ENCODE results near the gene AOPEP.

AOPEP gene

GRCh38 chr9:94717761-94718160 is 8.7 kb upstream of the AOPEP start:
- no peak for DNase-seq (ENCODE audit: low spot score)

GRCh38 chr9:94718936-94719335 is 7.6 kb upstream of the AOPEP start:
- DNase-seq (ENCODE audit: low spot score): no peak

GRCh38 chr9:94719878-94720277 is 6.6 kb upstream of the AOPEP start:
- no peak for DNase-seq (ENCODE audit: low spot score)

DNA sequence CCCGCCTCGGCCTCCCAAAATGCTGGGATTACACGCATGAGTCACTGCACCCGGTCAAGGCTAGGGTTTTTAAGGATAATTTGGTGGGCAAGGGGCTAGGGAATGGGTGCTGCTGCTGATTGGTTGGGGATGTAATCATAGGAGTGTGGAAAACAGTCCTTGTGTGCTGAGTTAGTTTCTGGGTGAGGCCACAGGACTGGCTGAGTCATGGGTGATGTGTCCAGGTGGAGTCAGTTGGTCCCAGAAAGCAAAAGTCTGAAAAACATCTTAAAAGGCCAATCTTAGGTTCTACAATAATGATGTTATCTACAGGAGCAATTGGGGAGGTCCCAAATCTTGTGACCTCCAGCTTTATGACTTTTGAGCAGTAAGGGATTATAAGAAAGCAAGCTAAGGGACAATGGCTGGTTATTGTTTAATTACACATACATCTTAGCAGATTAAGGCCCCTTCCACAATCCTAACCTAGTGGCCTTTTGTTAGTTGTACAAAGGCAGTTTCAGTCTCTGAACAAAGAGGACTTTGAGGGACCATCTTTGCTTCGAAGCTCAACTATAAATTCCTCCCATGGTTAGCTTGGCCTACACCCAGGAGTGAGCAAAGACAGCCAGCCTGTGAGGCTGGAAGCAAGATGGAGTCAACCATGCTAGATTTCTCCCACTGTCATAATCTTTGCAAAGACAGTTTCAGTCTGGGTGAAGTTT is 5.5 kb upstream of the AOPEP start:
- DNase-seq (ENCODE audit: low spot score): no peak

GRCh38 chr9:94721754-94722153 is 4.7 kb upstream of the AOPEP start:
- DNase-seq (ENCODE audit: low spot score): no peak

GRCh38 chr9:94725293-94725692 is 1.2 kb upstream of the AOPEP start:
- no peak for DNase-seq (ENCODE audit: low spot score)

DNA sequence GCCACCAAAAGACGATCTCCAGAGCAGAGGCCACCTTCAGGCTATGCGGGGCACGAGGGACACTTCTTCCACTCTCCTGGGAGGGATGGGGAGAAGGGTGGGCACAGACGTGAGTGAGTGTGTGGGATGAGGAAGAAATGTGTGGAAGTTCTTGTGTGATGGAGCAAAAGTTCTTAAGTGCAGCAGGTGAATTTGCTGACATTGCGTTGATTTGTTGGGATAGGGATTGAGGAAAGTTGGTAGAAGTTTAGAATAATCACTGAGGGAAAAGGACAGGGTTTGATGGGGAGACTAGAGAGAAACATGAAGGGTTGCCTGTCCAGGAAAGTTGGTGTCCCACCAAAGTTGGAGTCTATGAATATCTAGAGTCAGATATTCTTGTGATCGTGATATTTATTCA is 2.2 kb downstream of the AOPEP start:
- no peak for DNase-seq (ENCODE audit: low spot score)

DNA sequence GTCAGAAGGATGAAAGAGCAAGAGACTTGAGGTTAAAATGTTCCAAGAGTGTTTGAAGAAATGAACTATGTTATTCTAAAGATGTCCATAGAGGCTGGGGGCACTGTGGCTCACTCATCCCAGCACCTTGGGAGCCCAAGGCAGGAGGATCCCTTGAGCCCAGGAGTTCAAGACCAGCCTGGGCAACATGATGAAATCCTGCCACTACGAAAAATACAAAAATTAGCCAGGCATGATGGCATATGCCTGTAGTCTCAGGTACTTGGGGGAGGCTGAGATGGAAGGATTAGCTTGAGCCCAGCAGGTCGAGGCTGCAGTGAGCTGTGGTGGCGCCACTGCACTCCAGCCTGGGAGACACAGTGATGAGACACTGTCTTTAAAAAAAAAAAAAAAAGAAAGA is 2.7 kb downstream of the AOPEP start:
- DNase-seq (ENCODE audit: low spot score): no peak

DNA sequence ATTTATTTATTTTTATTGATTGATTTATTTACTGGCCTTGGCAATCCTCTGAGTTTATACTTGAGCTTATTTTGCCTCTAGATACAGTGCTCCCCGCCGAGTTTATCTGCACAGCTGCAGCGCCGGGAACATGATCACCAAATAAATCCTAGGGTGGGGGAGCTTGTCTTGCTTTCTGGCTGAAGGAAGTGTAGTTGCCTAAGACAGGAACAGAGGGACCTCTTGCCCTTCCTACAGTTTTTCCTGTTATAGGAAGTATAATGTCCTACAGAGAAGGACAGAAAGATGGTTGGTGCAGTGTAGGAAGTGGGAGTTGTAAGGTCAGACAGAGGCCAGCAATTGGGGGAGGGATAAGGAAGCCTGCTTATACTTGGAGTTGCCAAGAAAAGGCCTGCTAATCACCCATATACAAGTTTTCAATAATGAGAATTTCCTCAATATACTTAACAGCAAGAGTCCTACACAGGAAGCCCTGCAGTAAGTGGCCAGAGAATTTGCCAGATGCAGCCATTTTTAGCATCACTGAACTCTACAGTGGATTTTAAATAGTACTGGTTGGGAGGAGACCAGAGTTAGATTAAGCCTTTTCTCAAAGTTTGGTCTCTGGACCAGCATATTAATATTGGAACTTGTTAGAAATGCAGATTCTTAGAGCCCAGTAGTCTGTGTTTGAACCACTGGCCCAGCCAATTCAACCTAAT is 7.7 kb downstream of the AOPEP start:
- DNase-seq (ENCODE audit: low spot score): no peak

- no peak for DNase-seq (ENCODE audit: low spot score)
Measured at GRCh38 chr9:94736759-94737158, 10.3 kb downstream of the AOPEP start.

DNA sequence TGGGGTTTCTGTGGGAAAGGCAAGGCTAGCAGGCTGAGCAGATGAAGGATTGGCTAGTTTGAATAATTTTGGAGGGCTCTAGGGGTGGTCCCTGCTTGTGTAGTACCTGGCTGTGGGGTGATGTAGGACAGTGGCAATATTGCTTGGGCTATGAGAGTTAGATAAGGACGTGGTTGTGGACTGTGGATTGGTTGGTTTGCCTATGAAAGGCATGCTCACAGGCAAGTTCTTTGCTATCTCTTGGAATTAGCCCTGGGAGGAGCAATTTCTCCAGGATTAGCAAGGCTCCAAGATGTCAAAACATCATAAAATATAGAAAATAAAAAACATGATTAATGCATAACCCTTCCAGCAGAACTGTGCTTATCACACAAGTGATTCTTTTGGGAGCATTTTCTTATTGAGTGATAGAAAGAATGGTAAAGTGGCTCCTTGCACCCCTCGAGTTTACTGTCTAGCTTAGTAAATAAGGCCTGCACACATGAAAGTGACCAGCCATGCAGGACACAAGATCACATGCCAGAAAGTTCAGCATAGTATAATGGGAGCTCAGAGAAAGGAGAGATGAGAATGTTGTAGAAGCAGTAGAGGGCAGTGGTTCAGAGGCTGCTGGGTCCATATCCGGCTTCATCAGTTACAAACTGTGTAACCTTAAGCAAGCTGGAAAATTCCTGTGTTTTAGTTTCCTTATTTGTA is 13.8 kb downstream of the AOPEP start:
- DNase-seq (ENCODE audit: low spot score): no peak

DNA sequence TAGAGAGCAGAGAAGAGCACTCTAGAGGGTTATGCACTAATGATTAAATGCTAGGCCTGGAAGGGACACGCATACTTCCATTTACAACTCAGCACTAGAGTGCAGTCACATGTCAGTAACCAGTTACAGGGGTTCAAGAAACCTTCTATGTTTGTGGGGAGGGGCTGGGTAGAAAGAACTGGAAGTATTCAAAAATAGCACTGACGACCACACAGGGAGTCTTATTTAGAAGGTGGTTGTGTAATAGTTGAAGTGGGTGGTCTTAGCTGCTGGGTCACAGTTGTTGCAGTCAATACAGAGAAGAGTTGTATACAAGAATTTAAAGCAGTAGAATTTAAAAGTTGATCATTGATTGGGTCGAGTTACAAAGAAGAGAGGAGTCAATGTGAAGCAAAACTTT is 15.4 kb downstream of the AOPEP start:
- no peak for DNase-seq (ENCODE audit: low spot score)

DNA sequence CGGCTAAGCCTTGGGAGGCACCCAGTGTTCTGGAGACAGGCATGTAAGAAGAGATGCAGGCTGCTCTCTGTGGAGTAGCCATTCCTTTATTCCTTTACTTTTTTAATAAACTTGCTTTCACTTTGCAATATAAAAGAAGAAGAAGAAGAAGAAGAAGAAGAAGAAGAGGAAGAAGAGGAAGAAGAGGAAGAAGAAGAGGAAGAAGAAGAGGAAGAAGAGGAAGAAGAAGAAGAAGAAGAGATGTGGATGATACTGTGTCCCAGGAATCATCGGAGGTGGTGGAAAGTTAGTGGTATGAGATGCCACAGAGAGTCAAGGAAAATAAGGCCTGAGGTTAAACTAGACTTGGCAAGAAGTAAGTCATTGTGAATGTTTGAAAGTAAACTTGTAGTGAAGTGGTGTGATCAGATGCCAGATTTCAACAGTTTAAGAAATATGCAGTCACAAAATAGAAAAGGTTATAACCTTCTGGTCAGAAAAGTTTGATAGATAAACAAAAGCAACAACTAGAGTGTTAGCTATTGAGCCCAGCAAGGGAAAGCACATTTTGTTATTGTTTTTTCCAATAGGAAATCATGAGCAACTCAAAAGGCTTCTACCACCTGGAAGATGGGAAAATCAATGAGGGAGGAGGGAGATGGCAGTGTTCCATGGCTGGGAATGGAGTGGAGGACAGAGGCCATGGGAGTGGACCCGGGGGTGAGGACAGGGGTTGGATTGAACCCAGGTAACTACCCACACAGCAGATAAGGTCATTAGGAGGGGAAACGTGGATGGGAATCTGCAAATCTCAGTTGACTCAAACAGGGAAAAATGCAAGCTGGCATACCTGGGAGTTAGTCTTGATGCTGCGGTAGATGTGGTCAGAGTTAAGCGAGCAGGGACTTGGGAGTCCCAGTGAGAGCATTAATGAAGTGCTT is 16.8 kb downstream of the AOPEP start:
- no peak for DNase-seq (ENCODE audit: low spot score)

- no peak for DNase-seq (ENCODE audit: low spot score)
Measured at GRCh38 chr9:94745806-94746540, 19.5 kb downstream of the AOPEP start.

- DNase-seq (ENCODE audit: low spot score): no peak
Measured at GRCh38 chr9:94746541-94747370, 20.3 kb downstream of the AOPEP start.

DNA sequence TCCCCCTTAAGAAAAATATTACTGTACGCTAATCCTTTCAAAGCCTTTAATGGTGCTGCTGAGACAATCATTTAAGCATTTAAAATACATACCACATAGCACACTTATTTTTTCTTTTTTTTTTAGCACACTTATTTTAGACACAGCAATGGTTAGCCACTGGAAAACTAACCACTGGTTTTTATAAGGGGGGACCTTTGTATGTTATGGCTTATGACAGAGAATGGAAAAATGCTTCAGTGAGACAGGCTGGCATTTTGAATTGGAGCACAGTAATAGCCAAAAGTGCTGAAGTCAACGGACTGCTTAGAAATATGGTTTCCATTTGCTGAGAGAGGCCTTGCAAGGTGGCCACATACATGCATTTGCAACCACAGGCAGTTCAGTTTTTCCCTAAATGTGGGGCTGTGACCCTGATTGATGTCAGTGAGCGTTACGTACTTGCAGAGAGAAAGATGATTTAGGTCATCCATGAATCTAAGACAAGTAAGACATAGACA is 28.5 kb downstream of the AOPEP start:
- DNase-seq (ENCODE audit: low spot score): no peak

DNA sequence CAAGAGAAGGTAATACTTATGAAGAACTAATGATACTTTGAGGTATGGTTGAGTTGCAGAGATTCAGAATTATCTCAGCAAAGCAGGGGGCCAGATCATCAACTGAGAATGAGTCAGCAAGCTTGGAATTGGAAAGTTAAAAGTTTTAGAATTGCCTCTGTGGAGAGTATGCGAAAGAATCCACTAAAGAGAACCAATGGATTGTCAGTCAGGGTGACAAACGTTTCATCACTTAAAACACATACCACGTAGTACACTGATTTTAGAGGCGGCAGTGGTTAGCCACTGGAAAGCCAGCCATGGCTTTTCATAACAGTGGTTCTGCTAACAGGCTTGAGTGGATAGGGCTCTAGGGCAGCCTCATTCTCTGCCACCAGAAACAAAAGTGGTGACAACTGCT is 30.7 kb downstream of the AOPEP start:
- peak; percentile 69 for DNase-seq (ENCODE audit: low spot score)

GRCh38 chr9:94758031-94758430 is 31.5 kb downstream of the AOPEP start:
- no peak for DNase-seq (ENCODE audit: low spot score)

- DNase-seq (ENCODE audit: low spot score): no peak
Measured at GRCh38 chr9:94758880-94759279, 32.4 kb downstream of the AOPEP start.

GRCh38 chr9:94760010-94760409 is 33.5 kb downstream of the AOPEP start:
- DNase-seq (ENCODE audit: low spot score): no peak
